ENCODE results near the gene ADORA2B.
"Not testable (repeated sequence)": the region's sequence is repeated elsewhere in the genome, so short reads cannot be mapped to it uniquely, and the experiment has no call there.

The ADORA2B gene

DNA sequence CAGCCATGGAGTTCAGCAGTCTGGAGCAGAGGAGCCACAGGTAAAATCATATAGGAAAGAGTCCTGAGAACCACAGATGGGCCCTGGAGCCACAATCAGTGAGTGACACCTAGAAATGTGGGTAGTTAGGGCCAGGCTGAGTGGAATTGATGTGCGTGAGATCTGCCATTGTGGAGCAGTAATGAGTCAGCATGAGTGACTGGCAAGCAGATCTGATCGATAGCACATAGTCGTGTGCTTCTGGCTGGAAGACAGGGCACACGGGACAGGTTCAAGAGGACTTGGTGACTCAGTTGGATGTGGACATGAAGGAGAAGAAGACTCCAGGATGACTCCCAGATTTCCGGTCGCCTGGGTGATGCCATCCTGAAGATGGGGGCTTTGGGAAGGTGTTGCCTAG, 12.3 kb downstream of the ADORA2B start:
- peak; percentile 90 for DNase-seq

- no peak for DNase-seq
Measured at GRCh38 chr17:15957608-15958307, 12.8 kb downstream of the ADORA2B start.

- no peak for DNase-seq
Measured at GRCh38 chr17:15958484-15958854, 13.5 kb downstream of the ADORA2B start.

DNA sequence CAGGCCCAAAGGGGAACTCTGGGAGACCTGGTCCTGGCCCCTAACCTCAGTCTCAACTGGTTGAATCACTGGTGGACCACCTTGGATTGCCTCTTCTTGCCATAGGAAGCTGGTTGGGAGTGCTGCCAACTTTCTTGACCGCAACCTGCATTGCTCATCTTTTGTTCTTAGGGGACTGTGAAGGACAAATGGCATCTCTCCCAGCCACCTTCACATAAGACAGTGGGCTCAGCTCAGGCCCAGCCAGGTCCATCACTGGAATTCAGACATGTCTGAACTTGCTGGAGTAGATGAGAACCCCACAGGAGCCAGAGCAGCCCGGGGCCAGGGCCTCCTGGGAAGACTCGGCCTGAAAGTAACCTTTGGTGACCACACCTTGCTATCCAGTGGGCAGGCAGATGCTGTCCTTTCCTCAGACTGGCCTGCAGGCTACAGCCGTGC, 18.8 kb downstream of the ADORA2B start:
- DNase-seq: no peak

DNA sequence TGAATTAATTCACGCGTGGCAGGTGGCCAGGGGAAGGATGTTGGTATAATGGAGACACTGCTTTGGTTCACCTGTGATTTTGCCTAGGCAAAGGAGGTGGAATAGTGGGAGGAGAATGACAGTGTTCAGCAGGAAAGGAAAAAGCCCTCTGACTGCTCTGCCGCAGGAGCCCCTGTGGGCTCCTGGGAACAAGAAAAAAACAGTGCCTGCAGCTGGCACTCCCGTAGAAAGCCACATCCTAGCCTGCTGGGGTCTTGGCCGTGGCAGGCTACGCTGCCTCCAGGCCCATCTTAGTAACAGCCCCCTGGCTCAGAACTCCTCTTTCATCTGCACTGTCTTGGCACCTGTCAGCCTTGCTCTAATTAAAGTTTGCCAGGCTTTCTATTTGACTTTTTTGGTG, 20.6 kb downstream of the ADORA2B start:
- DNase-seq: no peak

DNA sequence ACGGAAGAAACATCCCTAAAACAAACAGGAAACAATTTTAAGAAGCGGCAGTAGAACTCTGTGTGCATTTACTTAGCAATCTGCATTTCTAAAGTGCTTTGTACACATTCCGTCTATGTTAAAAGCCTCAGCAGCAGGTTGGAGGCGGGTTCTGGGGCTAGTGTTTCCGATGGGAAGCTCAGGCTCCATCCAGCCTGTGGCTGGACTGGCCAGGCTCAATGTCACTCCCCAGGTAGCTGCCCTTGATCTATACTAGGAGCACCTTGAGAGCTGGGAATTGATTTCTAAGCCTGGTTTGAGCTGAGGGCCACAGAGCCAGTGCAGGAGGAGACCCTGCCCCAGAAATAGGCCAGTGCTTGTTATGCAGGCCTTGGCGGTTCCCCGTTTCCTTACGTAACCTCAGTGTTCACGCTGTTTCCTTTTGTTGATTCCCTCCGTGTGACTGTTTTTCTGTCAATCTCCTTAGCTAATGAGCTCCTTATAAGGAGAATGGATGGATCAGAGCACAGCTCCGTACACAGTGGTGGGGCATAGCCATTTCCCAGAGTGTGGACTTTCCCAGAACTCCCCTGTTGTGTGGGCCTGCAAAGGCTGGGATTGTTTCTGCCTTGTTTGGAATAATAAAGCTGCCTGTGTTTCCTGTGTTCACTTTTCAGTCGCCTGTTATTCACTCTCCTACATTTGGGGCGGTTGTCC, 21.4 kb downstream of the ADORA2B start:
- DNase-seq: no peak

- DNase-seq: no peak
Measured at GRCh38 chr17:15966879-15967248, 21.9 kb downstream of the ADORA2B start.

GRCh38 chr17:15967706-15968399, 22.9 kb downstream of the ADORA2B start:
- no peak for DNase-seq

DNA sequence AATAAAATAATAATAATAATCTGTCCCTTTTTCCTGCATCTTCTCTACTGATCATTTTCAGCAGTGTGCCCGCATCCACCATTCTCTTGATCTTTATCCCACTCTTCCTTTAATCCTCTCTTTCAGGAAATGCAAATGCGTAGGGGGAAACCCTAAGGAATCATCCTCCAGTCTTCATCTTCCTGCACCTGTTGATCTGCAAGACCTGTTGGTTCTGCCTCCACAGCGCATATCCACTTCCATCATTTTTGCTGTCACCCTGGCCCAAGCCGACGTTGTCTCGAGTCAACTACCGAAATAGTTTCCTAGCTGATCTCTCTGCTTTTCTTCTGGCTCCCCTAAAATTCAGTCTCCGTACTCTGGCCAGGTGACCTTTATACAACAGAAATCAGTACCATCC, 24.5 kb downstream of the ADORA2B start:
- DNase-seq: no peak

GRCh38 chr17:15970500-15970899, 25.6 kb downstream of the ADORA2B start:
- no peak for DNase-seq

DNA sequence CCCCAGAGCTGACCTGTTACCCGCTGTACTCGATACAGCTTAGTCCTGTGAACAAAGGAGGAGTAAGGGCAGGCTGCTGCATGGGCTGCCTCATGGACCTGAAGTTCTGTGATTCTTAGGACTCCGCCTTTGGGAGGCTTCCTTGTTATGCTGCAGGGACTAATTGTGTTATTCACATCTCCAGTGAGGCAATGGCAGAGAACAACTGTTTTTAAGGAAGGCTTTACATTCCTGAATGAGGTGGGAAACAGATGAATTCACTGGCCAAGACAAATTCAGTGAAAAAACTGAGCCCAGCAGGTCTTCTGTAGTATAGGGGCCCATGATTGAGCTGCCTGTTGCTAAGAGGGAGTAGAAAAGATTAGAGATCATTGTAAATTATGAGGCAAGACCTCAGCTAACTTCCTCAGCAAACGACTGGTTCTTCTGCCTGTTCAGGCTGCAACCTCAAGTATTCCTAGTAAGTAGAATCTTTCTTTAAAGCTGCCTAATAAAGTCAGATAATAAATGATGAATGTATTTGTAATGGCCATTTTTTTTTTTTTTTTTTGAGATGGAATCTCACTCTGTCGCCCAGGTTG, 26.3 kb downstream of the ADORA2B start:
- DNase-seq: no peak

DNA sequence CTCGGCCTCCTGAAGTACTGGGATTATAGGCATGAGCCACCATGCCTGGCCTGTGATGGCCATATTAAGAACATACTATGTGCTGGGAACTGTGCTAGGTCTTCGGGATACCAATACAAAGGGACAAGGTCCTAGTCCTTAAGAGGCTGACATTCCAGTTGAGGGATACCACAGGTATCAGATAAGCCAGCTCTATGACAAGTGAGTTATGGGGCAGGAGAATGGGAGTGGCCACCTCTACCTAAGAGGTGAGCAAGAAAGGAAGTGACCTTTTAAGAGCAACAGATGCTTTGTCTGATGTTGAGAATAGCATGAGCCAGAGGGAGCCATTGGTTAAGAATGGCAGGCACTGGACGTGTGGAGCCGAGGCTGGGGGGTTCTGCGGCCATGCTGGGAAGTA, 27.0 kb downstream of the ADORA2B start:
- no peak for DNase-seq

DNA sequence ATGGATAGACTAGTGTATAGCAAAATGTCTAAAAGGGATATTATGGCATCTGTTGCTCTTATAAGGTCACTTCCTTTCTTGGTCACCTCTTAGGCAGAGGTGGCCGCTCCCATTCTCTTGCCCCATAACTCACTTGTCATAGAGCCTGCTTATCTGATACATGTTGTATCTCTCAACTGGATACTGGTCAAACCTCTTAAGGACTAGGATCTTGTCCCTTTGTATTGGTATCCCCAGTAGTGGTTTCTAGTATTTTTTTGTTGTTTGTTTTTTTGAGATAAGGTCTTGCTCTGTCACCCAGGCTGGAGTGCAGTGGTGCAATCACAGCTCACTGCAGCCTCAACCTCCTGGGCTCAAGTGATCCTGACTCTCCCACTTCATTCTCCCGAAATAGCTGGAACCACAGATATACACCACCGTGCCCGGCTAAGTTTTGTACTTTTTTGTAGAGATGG, 27.6 kb downstream of the ADORA2B start:
- DNase-seq: no peak

GRCh38 chr17:15973016-15973415, 28.1 kb downstream of the ADORA2B start:
- DNase-seq: no peak

DNA sequence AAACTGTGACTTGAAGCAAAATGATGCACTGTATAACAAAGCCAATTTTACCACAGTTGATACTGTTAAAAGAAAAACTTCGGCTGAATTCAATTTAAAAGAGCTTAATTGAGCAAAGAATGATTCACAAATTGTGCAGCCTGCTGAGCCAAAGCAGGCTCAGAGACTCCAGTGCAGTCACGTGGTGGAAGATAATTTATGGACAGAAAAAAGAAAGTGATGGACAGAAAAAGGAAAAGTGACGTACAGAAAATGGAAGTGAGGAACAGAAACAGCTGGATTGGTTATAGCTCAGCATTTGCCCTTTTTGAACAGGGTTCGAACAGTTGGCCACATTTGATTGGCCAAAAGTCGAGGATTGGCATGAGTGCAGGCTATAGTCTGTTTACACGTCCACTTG, 28.9 kb downstream of the ADORA2B start:
- DNase-seq: no peak

DNA sequence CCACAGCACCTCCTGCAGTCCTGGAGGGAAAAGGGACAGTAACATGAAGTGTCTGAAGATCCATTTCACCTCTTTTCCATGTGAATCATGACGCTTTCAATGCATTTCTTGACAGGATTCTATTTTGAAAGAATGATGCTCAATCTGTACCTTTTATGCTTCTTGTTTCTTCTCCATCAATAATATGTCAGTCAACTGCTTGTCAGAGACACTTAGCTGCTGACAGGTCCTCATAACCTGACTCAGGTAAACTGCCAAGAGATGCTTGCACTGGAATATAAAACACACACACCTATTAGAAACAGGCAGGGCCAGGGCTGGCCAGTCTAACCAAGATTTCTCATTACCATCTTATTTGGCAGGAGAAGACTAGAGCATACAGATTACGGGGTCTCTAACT, 33.0 kb downstream of the ADORA2B start:
- DNase-seq: no peak

DNA sequence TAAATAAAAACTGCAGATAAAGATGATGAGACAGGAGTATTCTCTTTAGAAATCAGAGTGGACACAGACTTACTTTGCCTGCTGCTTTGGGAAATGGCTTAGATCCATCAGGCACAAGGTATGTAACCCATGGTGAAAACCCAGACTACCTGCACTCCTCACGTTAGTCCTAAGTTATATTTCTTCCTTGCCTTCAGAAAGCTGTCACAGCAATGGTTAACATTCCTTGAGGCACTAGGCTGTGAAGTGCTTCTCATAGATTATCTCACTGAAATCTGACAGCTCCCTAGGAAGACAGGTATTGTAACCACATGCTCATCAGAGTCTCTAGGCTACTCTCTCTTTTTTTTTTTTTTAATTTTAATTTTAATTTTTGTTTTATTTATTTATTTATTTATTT, 33.7 kb downstream of the ADORA2B start:
- no peak for DNase-seq

DNA sequence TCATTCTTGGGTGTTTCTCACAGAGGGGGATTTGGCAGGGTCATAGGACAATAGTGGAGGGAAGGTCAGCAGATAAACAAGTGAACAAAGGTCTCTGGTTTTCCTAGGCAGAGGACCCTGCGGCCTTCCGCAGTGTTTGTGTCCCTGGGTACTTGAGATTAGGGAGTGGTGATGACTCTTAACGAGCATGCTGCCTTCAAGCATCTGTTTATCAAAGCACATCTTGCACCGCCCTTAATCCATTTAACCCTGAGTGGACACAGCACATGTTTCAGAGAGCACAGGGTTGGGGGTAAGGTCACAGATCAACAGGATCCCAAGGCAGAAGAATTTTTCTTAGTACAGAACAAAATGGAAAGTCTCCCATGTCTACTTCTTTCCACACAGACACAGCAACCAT, 34.1 kb downstream of the ADORA2B start:
- DNase-seq: not testable (repeated sequence)

DNA sequence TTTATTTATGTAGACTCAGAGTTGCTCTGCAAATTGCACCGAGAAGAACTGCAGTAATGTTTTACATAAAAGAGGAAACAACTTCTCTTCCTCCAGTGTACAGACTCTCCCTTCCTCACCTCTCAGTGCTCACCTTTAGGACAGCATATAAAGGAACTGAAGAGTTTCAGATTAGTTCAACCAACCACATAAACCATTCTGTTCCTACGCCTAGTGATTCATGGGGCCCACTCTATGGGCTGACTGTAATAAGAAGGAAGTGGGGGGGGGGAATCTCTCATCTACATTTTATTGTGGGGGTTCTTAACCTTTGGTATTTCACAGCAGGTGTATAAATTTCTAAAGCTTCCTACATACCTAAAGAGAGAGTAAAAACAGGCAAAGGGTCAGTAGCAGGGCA, 36.3 kb downstream of the ADORA2B start:
- DNase-seq: peak; percentile 62

DNA sequence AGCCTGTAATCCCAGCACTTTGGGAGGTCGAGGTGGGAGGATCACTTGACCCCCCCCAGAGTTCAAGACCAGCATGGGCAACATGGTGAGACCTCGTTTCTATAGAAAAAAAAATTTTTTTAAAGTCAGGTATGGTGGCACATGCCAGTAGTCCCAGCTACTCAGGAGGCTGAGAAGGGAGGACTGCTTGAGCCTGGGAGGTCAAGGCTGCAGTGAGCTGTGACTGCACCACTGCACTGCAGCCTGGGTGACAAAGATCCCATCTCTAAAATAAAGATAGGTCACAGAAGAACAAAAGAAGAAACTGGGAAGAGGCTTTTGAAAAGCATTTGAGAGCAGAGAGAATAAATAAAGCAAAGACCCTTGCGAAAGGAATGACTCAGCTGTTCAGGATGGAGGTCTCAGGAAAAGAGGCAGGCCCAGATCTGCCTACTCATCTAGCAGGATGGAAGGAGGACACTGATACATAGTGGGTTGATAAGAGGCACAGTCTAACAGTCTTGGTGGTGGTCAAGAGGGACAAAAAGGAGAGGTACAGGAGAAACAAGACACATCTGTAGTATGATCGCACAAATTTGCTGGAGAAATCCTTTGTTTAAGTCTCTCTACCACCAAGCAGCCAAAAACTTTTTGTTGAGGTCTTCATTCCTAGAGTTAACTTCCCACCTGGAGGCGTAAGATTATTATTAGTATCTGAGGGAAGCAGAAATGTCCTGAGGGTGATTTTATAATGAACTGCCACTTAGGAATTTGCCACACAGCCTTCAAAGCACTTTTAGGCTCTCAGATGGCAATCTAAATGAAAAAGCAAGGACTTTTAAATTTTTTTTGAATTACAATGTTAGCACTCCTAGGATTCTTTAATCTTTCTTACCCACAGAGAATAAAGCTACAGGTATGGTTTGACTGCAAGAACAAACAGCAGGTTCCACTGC, 37.0 kb downstream of the ADORA2B start:
- no peak for DNase-seq

DNA sequence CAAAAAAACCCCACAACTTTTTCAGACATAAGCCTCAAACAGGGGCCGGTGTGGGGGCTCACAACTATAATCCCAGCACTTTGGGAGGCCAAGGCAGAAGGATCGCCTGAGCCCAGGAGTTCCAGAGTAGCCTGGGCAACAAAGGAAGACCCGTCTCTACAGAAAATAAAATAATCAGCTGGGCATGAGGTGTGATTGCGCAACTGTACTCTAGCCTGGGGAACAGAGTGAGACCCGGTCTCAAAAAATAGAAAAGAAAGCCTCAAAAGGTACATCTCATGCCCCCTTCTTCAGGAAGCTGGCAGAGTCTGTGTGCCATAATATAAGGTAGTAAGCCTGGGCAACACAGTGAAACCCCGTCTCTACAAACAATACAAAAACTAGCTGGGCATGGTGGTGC, 51.4 kb downstream of the ADORA2B start:
- no peak for DNase-seq

- DNase-seq: no peak
Measured at GRCh38 chr17:15998031-15998562, 53.2 kb downstream of the ADORA2B start.

Measured in activated CD4-positive, alpha-beta T cell treated with anti-CD3 and anti-CD28 coated beads, Interleukin-2, amount 50 U/mL, for 16 hours (primary cell).